ENCODE results near the gene TRIM66. TPM values are rescaled to one million over a fixed set of nuclear protein-coding genes. Genes with fewer than 3 reads are reported as not detected.
A peak's percentile ranks its signal among the peaks of the same experiment; 100 is the strongest.

Gene TRIM66
- total RNA-seq, 1 donor from 2014 or later = 7.3 TPM

DNA sequence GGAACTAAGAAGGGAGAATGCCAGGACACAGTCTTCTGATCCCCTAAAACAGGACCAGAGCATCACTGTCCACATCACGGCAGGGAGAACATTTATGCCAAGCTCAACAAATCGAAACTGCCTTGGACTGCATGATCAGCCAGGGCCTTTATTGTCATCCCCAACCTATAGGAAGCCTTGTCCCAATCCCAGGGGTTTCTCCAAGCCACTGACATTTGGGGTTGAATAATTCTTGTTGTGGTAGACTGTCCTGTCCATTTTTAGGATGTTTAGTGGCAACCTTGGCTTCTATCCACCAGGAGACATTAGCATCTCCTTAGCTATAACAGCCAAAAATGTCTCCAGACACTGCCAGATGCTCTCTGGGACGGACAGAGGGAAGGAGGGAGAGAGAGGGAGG is 37.3 kb upstream of the TRIM66 start:
- Mint-ChIP-seq H3K4me1 (ENCODE audit: low read depth, unreplicated experiment) (peaks cover 67% of the 10 kb centered on the region), H3K9me3 (ENCODE audit: unreplicated experiment) (no peaks in the 10 kb centered on the region), H3K27ac (ENCODE audit: unreplicated experiment) (peak overlapping the region; percentile 93), H3K36me3 (ENCODE audit: low read depth, unreplicated experiment) (peaks cover 21% of the 10 kb centered on the region), H3K4me3 (ENCODE audit: unreplicated experiment) (peak overlapping the region; percentile 67), H3K27me3 (ENCODE audit: low read depth, unreplicated experiment) (no peaks in the 10 kb centered on the region)
- Histone ChIP-seq H2AFZ (ENCODE audit: low read depth, low read length) (no peak overlapping the region), H3K27me3 (ENCODE audit: insufficient read depth, low read length) (no peaks in the 10 kb centered on the region), H3K36me3 (ENCODE audit: insufficient read depth, low read length) (peaks cover 4% of the 10 kb centered on the region), H3K79me2 (ENCODE audit: insufficient read depth, low read length) (peaks cover 12% of the 10 kb centered on the region), H3K4me3 (ENCODE audit: insufficient read depth, low read depth, low read length) (no peak overlapping the region), H3K9ac (ENCODE audit: low read length) (peak overlapping the region; percentile 48), H3K27ac (ENCODE audit: low read depth, low read length) (peak overlapping the region; percentile 90), H3K4me1 (ENCODE audit: insufficient read depth, low read length) (peaks cover 64% of the 10 kb centered on the region), H3K4me2 (ENCODE audit: low read length) (peak overlapping the region; percentile 82), H3K9me3 (ENCODE audit: insufficient read depth, low read depth, low read length) (no peaks in the 10 kb centered on the region), H4K20me1 (ENCODE audit: insufficient read depth, low read length) (no peaks in the 10 kb centered on the region)
- DNase-seq (ENCODE audit: low read depth) = no peak
- TF ChIP-seq EZH2 (IDR thresholded peaks at IDR 0.05; ENCODE audit: insufficient read depth, low read length) = no peak
- TF ChIP-seq, protein P1, sequence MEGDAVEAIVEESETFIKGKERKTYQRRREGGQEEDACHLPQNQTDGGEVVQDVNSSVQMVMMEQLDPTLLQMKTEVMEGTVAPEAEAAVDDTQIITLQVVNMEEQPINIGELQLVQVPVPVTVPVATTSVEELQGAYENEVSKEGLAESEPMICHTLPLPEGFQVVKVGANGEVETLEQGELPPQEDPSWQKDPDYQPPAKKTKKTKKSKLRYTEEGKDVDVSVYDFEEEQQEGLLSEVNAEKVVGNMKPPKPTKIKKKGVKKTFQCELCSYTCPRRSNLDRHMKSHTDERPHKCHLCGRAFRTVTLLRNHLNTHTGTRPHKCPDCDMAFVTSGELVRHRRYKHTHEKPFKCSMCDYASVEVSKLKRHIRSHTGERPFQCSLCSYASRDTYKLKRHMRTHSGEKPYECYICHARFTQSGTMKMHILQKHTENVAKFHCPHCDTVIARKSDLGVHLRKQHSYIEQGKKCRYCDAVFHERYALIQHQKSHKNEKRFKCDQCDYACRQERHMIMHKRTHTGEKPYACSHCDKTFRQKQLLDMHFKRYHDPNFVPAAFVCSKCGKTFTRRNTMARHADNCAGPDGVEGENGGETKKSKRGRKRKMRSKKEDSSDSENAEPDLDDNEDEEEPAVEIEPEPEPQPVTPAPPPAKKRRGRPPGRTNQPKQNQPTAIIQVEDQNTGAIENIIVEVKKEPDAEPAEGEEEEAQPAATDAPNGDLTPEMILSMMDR (IDR thresholded peaks at IDR 0.05; ENCODE audit: insufficient read depth, low read depth, low read length) = no peak
- FAIRE-seq = no peak

DNA sequence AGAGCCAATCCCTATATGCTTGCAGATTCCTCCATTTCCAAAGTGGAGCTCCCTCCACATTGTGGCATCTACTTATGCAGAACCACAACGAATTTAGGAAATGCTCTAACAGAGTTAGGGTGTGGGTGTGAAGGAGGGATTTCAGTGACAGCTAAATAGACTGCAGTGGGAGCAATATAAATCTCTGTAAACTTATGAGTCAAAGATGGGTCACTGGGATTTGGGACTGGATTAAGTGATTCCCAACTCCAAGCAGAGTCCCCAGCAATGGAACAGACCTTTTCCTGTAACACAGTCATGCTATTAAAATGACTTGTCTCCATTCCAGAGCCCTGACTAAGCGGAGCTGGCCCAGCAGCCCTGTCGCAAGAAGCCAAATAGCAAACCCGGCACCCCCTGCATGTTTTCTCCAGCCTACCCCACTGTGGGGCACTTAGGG is 36.8 kb upstream of the TRIM66 start:
- H3K4me3 ChIP-seq (ENCODE audit: insufficient read depth, low read depth, low read length) = peak overlapping the region; percentile 45
- H3K27ac ChIP-seq (ENCODE audit: low read depth, low read length) = peak overlapping the region; percentile 90
- TF ChIP-seq EZH2 (IDR thresholded peaks at IDR 0.05; ENCODE audit: insufficient read depth, low read length) = no peak
- TF ChIP-seq, protein P1 (IDR thresholded peaks at IDR 0.05; ENCODE audit: insufficient read depth, low read depth, low read length) = no peak
- no peak overlapping the region for H3K4me3 Mint-ChIP-seq (ENCODE audit: unreplicated experiment)
- FAIRE-seq (peak; percentile 98), DNase-seq (ENCODE audit: low read depth) (peak; percentile 96)
- no peaks in the 10 kb centered on the region for H3K27me3 ChIP-seq (ENCODE audit: insufficient read depth, low read length)
- no peaks in the 10 kb centered on the region for H3K27me3 Mint-ChIP-seq (ENCODE audit: low read depth, unreplicated experiment)
- H3K4me1 Mint-ChIP-seq (ENCODE audit: low read depth, unreplicated experiment) = peaks cover 68% of the 10 kb centered on the region
- H3K9ac ChIP-seq (ENCODE audit: low read length) = peak overlapping the region; percentile 62
- H3K36me3 Mint-ChIP-seq (ENCODE audit: low read depth, unreplicated experiment) = peaks cover 24% of the 10 kb centered on the region
- peak overlapping the region; percentile 82 for H3K4me2 ChIP-seq (ENCODE audit: low read length)
- H3K9me3 Mint-ChIP-seq (ENCODE audit: unreplicated experiment) = no peaks in the 10 kb centered on the region
- H2AFZ ChIP-seq (ENCODE audit: low read depth, low read length) = no peak overlapping the region
- H3K4me1 ChIP-seq (ENCODE audit: insufficient read depth, low read length) = peaks cover 67% of the 10 kb centered on the region
- no peaks in the 10 kb centered on the region for H3K9me3 ChIP-seq (ENCODE audit: insufficient read depth, low read depth, low read length)
- peak overlapping the region; percentile 93 for H3K27ac Mint-ChIP-seq (ENCODE audit: unreplicated experiment)
- H3K36me3 ChIP-seq (ENCODE audit: insufficient read depth, low read length) = peaks cover 4% of the 10 kb centered on the region
- H3K79me2 ChIP-seq (ENCODE audit: insufficient read depth, low read length) = peaks cover 12% of the 10 kb centered on the region
- H4K20me1 ChIP-seq (ENCODE audit: insufficient read depth, low read length) = no peaks in the 10 kb centered on the region

Measured in astrocyte (in vitro differentiated cells and primary cell).